Osteocyte (in vitro differentiated cells): ENCODE measurements around the gene KIF17. TPM values are rescaled to one million over a fixed set of nuclear protein-coding genes. Genes with fewer than 3 reads are reported as not detected.

Source experiments
- DNase-seq: peaks from one replicate; pipeline ENCODE4 v3.0.0; 2021; ENCODE audit warnings: mixed read lengths; ENCODE audit not compliant: unreplicated experiment; ENCODE audit errors: extremely low spot score
- H3K27ac Mint-ChIP-seq: one replicate; pipeline ENCODE4 v1.8.0; 2021; ENCODE audit warnings: mild to moderate bottlenecking, mixed read lengths; ENCODE audit not compliant: unreplicated experiment
- H3K27me3 Mint-ChIP-seq: one replicate; pipeline ENCODE4 v1.8.0; 2021; ENCODE audit warnings: mixed read lengths; ENCODE audit not compliant: unreplicated experiment
- H3K36me3 Mint-ChIP-seq: one replicate; pipeline ENCODE4 v1.8.0; 2021; ENCODE audit warnings: mixed read lengths; ENCODE audit not compliant: unreplicated experiment
- H3K4me1 Mint-ChIP-seq: one replicate; pipeline ENCODE4 v1.8.0; 2021; ENCODE audit warnings: mixed read lengths; ENCODE audit not compliant: unreplicated experiment
- H3K4me3 Mint-ChIP-seq: one replicate; pipeline ENCODE4 v1.8.0; 2021; ENCODE audit warnings: mild to moderate bottlenecking, moderate library complexity, mixed read lengths; ENCODE audit not compliant: unreplicated experiment
- H3K9me3 Mint-ChIP-seq: one replicate; pipeline ENCODE4 v1.8.0; 2021; ENCODE audit warnings: mixed read lengths; ENCODE audit not compliant: unreplicated experiment
- total RNA-seq: library from RNA; stranded (reverse); gene quantifications from 2 replicates; pipeline ENCODE4 v1.2.1, GENCODE V29; 2021
- TF ChIP-seq, protein P1 (sequence below): fragments of 200-600 bp; sonication (generic); IDR thresholded peaks from 2 replicates; pipeline ENCODE4 v1.5.0; 2021; ENCODE audit warnings: antibody characterized with exemption, mild to moderate bottlenecking, moderate library complexity

KIF17 gene
- total RNA-seq, 1 donor from 2014 or later: 0.11 TPM

DNA sequence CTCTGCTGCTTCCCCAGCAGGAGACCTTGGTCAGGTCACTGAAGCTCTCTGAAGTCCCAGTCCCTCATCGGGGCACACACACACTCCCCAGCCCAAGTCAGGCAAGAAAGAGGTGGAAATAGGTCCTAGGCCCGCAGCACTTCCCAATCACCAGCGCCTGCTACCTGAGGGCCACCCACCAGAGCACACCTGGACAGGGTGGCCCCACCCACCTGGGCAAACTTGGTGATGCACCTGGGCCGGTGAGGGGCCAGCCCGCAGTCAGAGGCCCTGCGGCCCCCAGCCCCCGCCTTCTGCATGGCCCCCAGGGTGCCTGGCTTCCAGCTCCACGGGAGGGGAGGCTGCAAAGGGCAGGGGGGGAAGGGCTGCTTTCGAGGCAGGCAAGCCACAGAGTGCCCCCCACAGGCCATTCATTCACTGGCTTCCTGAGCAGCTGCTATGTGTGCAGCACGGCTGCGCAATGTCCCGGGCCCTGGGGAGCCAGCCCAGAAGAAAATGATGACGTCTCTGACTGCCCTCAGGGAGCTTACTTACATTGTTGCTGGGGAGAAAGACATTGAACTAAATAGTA is 10.0 kb upstream of the KIF17 start:
- Mint-ChIP-seq H3K4me3 (no peak overlapping the region), H3K27me3 (peaks cover 6% of the 10 kb centered on the region)

DNA sequence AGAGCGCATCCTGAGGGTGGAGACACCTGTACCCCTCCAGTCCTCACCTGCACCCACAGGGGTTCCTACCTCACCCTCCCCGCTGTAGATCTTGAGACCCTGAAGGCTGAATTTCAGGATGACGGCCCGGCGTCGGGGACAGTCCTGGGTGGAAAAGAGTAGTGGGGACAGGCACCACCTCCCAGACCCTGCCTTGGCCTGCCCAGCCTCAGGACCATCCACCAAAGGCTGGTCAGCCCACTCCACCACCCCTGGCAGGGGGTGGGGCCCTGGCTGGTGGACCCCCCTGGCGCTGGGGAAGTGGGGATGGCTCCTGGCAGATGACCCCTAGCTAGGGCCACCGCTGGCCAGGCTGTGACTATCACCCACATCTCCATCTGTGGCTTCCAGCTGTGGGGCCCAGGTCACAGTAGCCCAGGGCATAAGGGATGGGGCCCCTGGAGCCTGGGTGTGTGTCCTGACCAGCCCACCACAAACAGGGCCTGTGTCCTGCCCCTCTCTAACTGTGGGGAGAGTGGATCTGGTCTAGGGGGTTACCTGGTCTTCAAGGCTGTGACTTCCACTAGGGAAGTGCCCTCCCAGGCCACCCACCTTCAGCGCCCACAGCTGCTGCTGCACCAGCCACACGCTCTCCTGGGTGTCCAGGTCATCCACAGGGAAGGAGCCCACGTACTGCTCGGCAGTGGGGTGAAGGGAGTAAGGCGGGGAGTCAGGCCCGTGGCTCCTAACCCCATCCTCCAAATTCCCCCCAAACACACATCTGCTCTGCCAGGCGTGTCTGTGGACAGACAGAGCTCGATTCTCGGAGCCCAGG is 9.3 kb upstream of the KIF17 start:
- H3K36me3 Mint-ChIP-seq: no peaks in the 10 kb centered on the region
- H3K27ac Mint-ChIP-seq: no peak overlapping the region
- no peak overlapping the region for H3K4me3 Mint-ChIP-seq
- DNase-seq: peak; percentile 82
- H3K9me3 Mint-ChIP-seq: no peaks in the 10 kb centered on the region
- peaks cover 5% of the 10 kb centered on the region for H3K4me1 Mint-ChIP-seq
- TF ChIP-seq, protein P1, sequence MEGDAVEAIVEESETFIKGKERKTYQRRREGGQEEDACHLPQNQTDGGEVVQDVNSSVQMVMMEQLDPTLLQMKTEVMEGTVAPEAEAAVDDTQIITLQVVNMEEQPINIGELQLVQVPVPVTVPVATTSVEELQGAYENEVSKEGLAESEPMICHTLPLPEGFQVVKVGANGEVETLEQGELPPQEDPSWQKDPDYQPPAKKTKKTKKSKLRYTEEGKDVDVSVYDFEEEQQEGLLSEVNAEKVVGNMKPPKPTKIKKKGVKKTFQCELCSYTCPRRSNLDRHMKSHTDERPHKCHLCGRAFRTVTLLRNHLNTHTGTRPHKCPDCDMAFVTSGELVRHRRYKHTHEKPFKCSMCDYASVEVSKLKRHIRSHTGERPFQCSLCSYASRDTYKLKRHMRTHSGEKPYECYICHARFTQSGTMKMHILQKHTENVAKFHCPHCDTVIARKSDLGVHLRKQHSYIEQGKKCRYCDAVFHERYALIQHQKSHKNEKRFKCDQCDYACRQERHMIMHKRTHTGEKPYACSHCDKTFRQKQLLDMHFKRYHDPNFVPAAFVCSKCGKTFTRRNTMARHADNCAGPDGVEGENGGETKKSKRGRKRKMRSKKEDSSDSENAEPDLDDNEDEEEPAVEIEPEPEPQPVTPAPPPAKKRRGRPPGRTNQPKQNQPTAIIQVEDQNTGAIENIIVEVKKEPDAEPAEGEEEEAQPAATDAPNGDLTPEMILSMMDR: no peak
- peaks cover 6% of the 10 kb centered on the region for H3K27me3 Mint-ChIP-seq

More for the DNA sequence above, 10.0 kb upstream of the KIF17 start:
- TF ChIP-seq, protein P1: peak; percentile 25
- H3K36me3 Mint-ChIP-seq: no peaks in the 10 kb centered on the region
- no peaks in the 10 kb centered on the region for H3K9me3 Mint-ChIP-seq
- H3K4me1 Mint-ChIP-seq: peaks cover 11% of the 10 kb centered on the region
- no peak overlapping the region for H3K27ac Mint-ChIP-seq
- no peak for DNase-seq

DNA sequence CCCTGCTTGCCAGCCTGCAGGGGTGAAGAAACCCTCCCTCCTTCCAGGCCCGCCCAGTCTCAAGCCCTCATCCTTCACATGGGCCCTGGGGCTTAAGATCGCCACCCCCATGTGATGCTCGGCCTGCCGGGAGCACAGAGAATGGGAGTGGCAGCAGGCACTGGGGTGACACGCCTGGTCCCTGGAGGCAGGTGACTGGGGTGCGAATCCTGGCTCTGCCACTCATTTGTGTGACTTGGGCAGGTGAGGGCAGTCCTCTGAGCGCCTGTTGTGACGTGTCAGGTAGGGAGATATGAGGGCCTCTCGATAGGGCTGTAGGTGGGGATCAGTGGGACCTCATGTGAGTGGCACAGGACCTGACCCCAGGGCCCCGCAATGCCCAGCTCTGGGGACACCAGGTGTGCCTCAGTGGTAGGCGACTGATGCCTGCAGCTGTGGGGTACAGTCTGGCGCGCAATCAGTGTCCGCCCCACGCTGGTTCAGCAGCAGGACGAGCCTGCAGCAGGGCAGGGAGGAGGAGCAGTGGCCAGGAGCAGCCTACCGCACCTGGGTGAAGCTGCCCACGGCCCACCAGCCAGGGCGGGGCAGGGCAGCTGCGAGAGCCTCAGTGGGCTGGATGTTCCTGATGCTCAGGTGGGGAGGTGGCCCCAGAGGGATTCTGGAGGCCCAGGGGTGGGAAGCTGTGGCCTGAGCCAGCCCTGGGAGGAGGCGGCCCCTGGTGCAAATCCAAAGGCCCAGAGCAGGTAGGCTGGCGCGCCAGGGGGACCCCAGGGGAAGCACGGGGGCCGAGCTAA is 8.5 kb upstream of the KIF17 start:
- Mint-ChIP-seq H3K4me1 (peaks cover 4% of the 10 kb centered on the region), H3K9me3 (no peaks in the 10 kb centered on the region), H3K4me3 (no peak overlapping the region), H3K36me3 (no peaks in the 10 kb centered on the region), H3K27me3 (peaks cover 6% of the 10 kb centered on the region), H3K27ac (no peak overlapping the region)
- peak; percentile 77 for DNase-seq
- TF ChIP-seq, protein P1: no peak

DNA sequence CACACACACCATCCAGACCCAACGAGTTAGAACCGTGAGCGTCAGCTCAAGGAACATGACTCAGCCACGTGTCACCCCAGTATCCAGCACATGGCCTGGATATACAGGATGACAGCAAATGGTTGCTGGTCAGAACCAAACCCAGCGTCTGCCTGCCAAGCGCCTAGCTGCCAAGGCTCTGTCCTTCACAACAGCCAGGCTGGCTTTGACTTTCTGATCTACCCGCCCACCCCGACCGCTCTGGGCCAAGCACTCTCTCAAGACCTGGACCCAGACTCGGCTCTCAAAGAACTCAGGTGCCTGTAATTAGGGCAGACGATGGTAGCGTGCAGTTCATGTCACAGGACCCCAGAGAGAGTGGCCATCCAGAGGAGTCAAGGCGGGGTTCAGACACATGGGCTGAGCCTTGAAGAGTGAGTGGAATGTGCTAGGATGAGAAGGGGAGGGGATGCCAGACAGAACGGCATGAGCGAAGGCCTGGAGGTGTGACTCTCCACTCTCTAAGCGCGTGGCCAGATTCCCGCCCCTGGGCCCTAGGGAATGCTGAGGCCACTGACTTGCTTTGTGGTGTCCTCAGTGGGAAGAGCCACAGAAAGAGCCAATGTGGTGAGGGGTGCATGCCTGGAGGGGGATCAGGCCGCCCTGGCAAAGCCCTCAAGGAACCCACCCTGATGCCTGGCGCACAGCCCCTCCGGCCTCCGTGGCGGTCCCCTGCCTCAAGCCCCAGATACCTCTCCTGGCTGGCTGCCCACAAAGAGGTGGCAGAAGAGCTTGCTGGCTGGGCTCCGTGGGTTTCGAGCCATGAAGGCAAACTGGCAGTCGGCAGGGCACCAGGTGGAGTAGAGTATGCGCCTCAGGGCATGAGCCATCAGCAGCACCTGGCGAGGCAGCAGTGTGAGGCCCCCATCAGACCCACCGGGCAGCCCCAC is 7.6 kb upstream of the KIF17 start:
- no peak for DNase-seq
- Mint-ChIP-seq H3K27me3 (peaks cover 6% of the 10 kb centered on the region), H3K36me3 (no peaks in the 10 kb centered on the region), H3K4me1 (peaks cover 3% of the 10 kb centered on the region), H3K9me3 (no peaks in the 10 kb centered on the region), H3K4me3 (no peak overlapping the region), H3K27ac (no peak overlapping the region)
- TF ChIP-seq, protein P1: no peak
